BLaER1 treated with 17β-estradiol and CSF1 and Interleukin-3, amounts not matched to agents 10 nM and 100 nM (cell line): ENCODE results near the gene ZMYM2.

Source experiments
- H3K27ac ChIP-seq, 11 experiments: shearing (Covaris generic); formaldehyde crosslinking; 2 replicates each; pipeline ENCODE4 v1.8.1; 2022
- H3K27me3 ChIP-seq, 11 experiments: shearing (Covaris generic); formaldehyde crosslinking; 2 replicates each; pipeline ENCODE4 v1.8.1; 2022
- H3K36me3 ChIP-seq, 11 experiments: shearing (Covaris generic); formaldehyde crosslinking; 2 replicates each; pipeline ENCODE4 v1.8.1; 2022
- H3K4me1 ChIP-seq, 10 experiments: shearing (Covaris generic); formaldehyde crosslinking; 2 replicates each; pipeline ENCODE4 v1.8.1; 2022
- H3K4me2 ChIP-seq, 11 experiments: shearing (Covaris generic); formaldehyde crosslinking; 2 replicates each; pipeline ENCODE4 v1.8.1; 2022
- H3K4me3 ChIP-seq, 10 experiments: shearing (Covaris generic); formaldehyde crosslinking; 2 replicates each; pipeline ENCODE4 v1.8.1; 2022
- H3K9ac ChIP-seq, 11 experiments: shearing (Covaris generic); formaldehyde crosslinking; 2 replicates each; pipeline ENCODE4 v1.8.1; 2022
- H3K9me3 ChIP-seq, 11 experiments: shearing (Covaris generic); formaldehyde crosslinking; replicated peaks in 1 of 11; 2 replicates each; pipeline ENCODE4 v1.8.1; 2022
- H4K20me1 ChIP-seq, 11 experiments: shearing (Covaris generic); formaldehyde crosslinking; 2 replicates each; pipeline ENCODE4 v1.8.1; 2022
- Cebpa-rat ChIP-seq, 11 experiments: shearing (Covaris generic); IDR thresholded peaks; 2 replicates each; pipeline ENCODE4 v1.8.1; 2022

ZMYM2 gene

DNA sequence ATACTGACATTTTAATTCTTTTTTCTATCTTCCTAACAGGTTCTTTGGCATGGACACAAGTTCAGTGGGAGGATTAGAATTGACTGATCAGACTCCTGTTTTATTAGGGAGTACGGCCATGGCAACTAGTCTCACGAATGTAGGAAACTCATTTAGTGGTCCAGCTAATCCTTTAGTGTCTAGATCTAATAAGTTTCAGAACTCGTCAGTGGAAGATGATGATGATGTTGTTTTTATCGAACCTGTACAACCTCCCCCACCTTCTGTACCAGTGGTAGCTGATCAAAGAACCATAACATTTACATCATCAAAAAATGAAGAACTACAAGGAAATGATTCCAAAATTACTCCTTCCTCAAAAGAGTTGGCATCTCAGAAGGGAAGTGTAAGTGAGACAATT, 34.5 kb downstream of the ZMYM2 start:
- Histone ChIP-seq H3K4me1 (peaks cover 0 to 22% (median 0%) of the 10 kb centered on the region in 10 experiments; a peak in 7 of 20 replicates), H3K36me3 (peaks cover 81 to 100% (median 97%) of the 10 kb centered on the region in 11 experiments), H3K4me2 (peak overlapping the region in 1 of 11 experiments; percentile 21; a peak in 1 of 22 replicates), H4K20me1 (peaks cover 45 to 100% (median 73%) of the 10 kb centered on the region in 11 experiments; a peak in 21 of 22 replicates), H3K27me3 (no peaks in the 10 kb centered on the region), H3K9me3 (no peaks in the 10 kb centered on the region; a peak in 1 of 22 replicates), H3K4me3 (no peak overlapping the region), H3K9ac (no peak overlapping the region), H3K27ac (no peak overlapping the region)
- TF ChIP-seq Cebpa-rat (IDR thresholded peaks at IDR 0.05): no peak

DNA sequence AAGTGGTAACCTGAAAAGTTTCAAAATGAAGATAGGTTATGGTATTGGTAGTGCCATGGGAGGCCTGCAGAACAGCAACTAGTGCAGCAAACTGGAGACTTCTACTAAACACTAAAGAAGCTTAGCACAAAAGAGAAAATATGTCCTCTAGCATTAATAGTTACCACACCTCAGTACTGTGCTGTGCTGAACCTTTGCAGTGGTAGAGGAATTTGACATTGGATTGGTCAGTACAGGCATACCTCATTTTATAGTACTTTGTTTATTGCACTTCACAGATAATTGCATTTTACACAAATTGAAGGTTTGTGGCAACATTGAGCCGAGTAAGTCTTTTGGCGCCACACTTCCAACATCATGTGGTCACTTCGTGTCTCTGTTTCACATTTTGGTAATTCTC, 40.4 kb downstream of the ZMYM2 start:
- no peak for TF ChIP-seq Cebpa-rat (IDR thresholded peaks at IDR 0.05)
- Histone ChIP-seq H3K4me3 (no peak overlapping the region), H4K20me1 (peaks cover 25 to 99% (median 71%) of the 10 kb centered on the region in 11 experiments; a peak in 21 of 22 replicates), H3K27ac (no peak overlapping the region), H3K9me3 (no peaks in the 10 kb centered on the region; a peak in 1 of 22 replicates), H3K36me3 (peaks cover 89 to 100% (median 98%) of the 10 kb centered on the region in 11 experiments), H3K9ac (no peak overlapping the region), H3K27me3 (no peaks in the 10 kb centered on the region), H3K4me2 (no peak overlapping the region), H3K4me1 (peaks cover 0 to 11% (median 6%) of the 10 kb centered on the region in 10 experiments; a peak in 9 of 20 replicates)

DNA sequence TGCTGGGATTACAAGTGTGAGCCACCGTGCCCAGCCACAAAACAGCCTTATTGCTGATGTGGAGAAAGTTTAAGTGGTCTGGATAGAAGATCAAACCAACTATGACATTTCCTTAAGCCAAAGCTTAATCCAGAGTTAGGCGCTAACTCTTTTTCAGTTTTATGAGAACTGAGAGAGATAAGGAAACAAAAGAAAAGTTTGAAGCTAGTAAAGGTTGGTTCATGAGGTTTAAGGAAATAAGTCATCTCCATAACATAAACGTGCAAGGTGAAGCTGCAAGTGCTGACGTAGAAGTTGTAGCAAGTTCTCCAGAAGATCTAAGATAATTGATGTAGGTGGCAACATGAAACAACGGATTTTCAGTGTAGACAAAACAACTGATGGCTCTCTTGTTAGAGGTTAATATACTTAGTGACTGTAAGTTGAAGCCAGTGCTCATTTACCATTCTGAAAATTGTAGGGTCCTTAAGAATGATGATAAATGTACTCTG, 41.6 kb downstream of the ZMYM2 start:
- Histone ChIP-seq H3K36me3 (peaks cover 84 to 100% (median 98%) of the 10 kb centered on the region in 11 experiments), H3K9me3 (no peaks in the 10 kb centered on the region; a peak in 1 of 22 replicates), H3K4me3 (no peak overlapping the region), H3K4me2 (no peak overlapping the region), H3K27ac (peak overlapping the region in 3 of 11 experiments; percentile 23 to 46 (median 35); a peak in 3 of 22 replicates), H3K9ac (no peak overlapping the region), H3K27me3 (no peaks in the 10 kb centered on the region), H4K20me1 (peaks cover 25 to 94% (median 66%) of the 10 kb centered on the region in 11 experiments; a peak in 21 of 22 replicates), H3K4me1 (peaks cover 0 to 11% (median 6%) of the 10 kb centered on the region in 10 experiments; a peak in 9 of 20 replicates)
- TF ChIP-seq Cebpa-rat (IDR thresholded peaks at IDR 0.05): no peak

DNA sequence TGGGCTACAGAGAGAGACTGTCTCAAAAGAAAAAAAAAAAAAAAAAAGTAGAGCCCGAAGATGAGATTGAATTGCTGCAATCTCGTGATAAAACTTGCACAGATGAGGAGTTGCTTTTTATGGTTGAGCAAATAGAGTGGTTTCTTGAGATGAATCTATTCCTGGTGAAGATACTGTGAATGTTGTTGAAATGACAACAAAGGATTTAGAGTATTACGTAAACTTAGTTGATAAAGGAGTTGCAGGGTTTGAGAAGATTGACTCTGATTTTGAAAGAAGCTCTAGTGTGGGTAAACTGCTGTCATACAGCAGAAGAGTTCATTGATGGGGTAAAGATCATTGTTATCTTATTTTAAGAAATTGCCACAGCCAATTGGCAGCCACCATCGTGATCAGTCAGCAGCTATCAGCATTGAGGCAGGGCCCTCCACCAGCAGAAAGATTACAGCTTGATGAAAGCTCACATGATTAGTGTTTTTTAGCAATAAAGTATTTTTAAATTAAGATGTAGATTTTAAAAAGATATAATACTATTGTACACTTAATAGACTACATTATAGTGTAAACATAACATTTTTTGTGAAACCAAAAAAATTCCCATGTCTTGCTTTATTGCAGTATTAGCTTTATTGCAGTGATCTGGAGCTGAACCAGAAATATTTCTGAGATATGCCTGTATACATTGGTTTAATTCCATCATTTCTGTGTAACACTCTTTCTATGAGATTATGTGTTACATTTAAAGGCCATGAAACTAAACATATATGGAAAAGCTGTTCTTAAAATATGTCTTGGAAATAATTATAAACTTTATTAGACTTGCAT, 43.1 kb downstream of the ZMYM2 start:
- Histone ChIP-seq H3K27ac (peak overlapping the region in 5 of 11 experiments; percentile 1 to 46 (median 23); a peak in 5 of 22 replicates), H3K27me3 (no peaks in the 10 kb centered on the region), H3K9me3 (no peaks in the 10 kb centered on the region; a peak in 1 of 22 replicates), H3K9ac (no peak overlapping the region), H3K36me3 (peaks cover 83 to 100% (median 98%) of the 10 kb centered on the region in 11 experiments), H3K4me3 (no peak overlapping the region), H4K20me1 (peaks cover 17 to 88% (median 52%) of the 10 kb centered on the region in 11 experiments; a peak in 21 of 22 replicates), H3K4me1 (peaks cover 0 to 11% (median 6%) of the 10 kb centered on the region in 10 experiments; a peak in 9 of 20 replicates), H3K4me2 (peak overlapping the region in 4 of 11 experiments; percentile 33 to 36 (median 34); a peak in 5 of 22 replicates)
- TF ChIP-seq Cebpa-rat (IDR thresholded peaks at IDR 0.05): peak in 3 of 11 experiments; percentile 23 to 35 (median 29); a peak in 2 of 22 replicates

DNA sequence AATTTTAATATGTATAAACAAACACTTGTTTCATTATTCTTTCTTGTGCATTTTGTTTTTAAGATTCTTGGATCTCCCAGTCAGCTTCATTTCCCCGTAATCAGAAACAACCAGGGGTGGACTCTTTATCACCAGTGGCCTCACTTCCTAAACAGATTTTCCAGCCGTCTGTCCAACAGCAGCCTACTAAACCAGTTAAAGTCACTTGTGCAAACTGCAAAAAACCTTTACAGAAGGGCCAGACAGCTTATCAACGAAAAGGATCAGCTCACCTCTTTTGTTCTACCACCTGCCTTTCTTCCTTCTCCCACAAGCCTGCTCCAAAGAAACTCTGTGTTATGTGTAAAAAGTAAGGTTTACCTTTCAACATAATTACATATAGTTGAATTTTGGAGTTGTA, 44.3 kb downstream of the ZMYM2 start:
- peaks cover 83 to 100% (median 98%) of the 10 kb centered on the region in 11 experiments for H3K36me3 ChIP-seq
- H3K4me3 ChIP-seq: no peak overlapping the region
- H4K20me1 ChIP-seq: peaks cover 14 to 83% (median 47%) of the 10 kb centered on the region in 11 experiments; a peak in 19 of 22 replicates
- no peak for TF ChIP-seq Cebpa-rat (IDR thresholded peaks at IDR 0.05)
- H3K4me2 ChIP-seq: no peak overlapping the region
- H3K27me3 ChIP-seq: no peaks in the 10 kb centered on the region
- no peak overlapping the region for H3K27ac ChIP-seq
- no peak overlapping the region for H3K9ac ChIP-seq
- peaks cover 0 to 5% (median 3%) of the 10 kb centered on the region in 11 experiments; a peak in 8 of 22 replicates for H3K9me3 ChIP-seq
- H3K4me1 ChIP-seq: peaks cover 0 to 11% (median 6%) of the 10 kb centered on the region in 10 experiments; a peak in 8 of 20 replicates

DNA sequence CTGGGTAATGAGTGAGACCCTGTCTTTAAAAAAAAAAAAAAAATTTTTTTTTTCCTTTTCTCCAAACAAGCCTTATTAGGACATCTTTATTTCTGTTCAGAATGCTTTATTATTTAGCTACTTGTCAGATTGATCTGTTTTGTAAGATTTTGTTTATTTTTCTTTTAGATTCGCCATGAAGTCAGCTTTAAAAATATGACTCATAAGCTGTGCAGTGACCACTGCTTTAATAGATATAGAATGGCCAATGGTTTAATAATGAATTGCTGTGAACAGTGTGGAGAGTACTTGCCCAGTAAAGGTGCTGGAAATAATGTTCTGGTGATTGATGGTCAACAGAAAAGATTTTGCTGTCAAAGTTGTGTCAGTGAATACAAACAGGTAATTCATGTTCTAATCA, 47.7 kb downstream of the ZMYM2 start:
- H3K9ac ChIP-seq: no peak overlapping the region
- H3K4me3 ChIP-seq: no peak overlapping the region
- H3K4me1 ChIP-seq: peaks cover 0 to 4% (median 1%) of the 10 kb centered on the region in 10 experiments; a peak in 7 of 20 replicates
- H3K4me2 ChIP-seq: no peak overlapping the region
- TF ChIP-seq Cebpa-rat (IDR thresholded peaks at IDR 0.05): no peak
- H3K9me3 ChIP-seq: peaks cover 0 to 23% (median 12%) of the 10 kb centered on the region in 11 experiments; a peak in 13 of 22 replicates
- H3K36me3 ChIP-seq: peaks cover 84 to 100% (median 98%) of the 10 kb centered on the region in 11 experiments
- H4K20me1 ChIP-seq: peaks cover 5 to 79% (median 17%) of the 10 kb centered on the region in 11 experiments; a peak in 17 of 22 replicates
- H3K27me3 ChIP-seq: no peaks in the 10 kb centered on the region
- no peak overlapping the region for H3K27ac ChIP-seq

DNA sequence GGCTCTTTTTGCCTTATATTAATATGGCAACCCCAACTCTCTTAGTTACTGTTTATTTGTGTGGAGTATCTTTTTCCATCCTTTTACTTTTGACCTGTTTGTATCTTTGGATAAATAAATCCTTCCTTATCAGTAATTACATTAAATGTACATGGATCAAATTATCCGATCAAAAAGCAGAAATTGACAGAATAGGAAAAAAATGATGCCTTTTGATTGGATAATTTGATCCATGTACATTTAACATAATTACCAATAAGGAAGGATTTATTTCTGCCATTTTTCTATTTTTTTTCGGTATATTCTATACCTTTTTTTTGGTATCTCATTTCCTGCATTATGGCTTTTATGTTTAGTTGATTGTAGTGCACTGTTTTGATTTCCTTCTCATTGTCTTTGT, 57.2 kb downstream of the ZMYM2 start:
- Histone ChIP-seq H3K27ac (no peak overlapping the region), H3K4me3 (no peak overlapping the region; a peak in 1 of 20 replicates)

DNA sequence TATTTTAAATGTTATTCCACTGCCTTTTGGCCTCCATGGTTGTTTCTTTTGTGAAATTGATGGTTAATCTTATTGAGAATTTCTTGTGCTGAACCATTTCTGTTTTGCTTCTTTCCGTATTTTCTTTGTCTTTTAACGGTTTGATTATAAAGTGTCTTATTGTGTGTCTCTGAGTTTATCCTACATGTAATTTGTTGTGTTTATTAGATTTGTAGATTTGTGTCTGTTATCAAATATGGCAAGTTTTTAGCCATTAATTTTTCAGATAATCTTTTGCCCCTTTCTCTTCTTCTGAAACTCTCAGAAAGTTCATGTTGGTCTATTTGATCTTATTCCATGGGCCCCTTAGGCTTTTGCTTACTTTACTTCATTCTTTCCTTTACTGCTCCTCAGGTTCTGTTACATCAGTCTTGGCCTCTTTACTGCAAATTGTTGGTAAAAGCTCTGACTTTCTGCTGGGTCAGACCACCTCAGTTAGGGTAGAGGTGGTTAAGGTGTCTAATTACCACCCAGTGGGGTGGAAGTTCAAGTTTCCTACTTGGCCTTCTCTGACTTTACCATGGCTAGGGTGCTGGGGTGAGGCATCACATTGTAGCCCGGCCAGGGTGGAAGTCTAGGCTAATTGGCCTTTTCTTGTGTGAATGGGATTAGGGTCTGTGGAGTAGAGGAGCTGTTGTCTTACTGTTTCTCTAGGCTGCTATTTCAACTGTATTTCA, 58.3 kb downstream of the ZMYM2 start:
- Histone ChIP-seq H3K27me3 (no peaks in the 10 kb centered on the region), H3K4me2 (no peak overlapping the region), H3K9ac (no peak overlapping the region), H3K36me3 (peaks cover 91 to 100% (median 98%) of the 10 kb centered on the region in 11 experiments), H3K4me1 (no peaks in the 10 kb centered on the region), H3K27ac (no peak overlapping the region), H3K4me3 (no peak overlapping the region), H3K9me3 (peaks cover 45 to 59% (median 56%) of the 10 kb centered on the region in 11 experiments), H4K20me1 (peaks cover 0 to 81% (median 0%) of the 10 kb centered on the region in 11 experiments; a peak in 8 of 22 replicates)
- TF ChIP-seq Cebpa-rat (IDR thresholded peaks at IDR 0.05): no peak

More for the DNA sequence above, 57.2 kb downstream of the ZMYM2 start:
- H3K4me1 ChIP-seq: no peaks in the 10 kb centered on the region
- H3K27me3 ChIP-seq: no peaks in the 10 kb centered on the region
- peaks cover 0 to 81% (median 0%) of the 10 kb centered on the region in 11 experiments; a peak in 6 of 22 replicates for H4K20me1 ChIP-seq
- no peak overlapping the region for H3K4me2 ChIP-seq
- no peak for TF ChIP-seq Cebpa-rat (IDR thresholded peaks at IDR 0.05)
- H3K9ac ChIP-seq: no peak overlapping the region
- H3K9me3 ChIP-seq: peaks cover 45 to 66% (median 64%) of the 10 kb centered on the region in 11 experiments
- peaks cover 92 to 100% (median 98%) of the 10 kb centered on the region in 11 experiments for H3K36me3 ChIP-seq
